CD4-positive, alpha-beta memory T cell (primary cell): Measurements from ENCODE around the gene NNMT. TPM values are rescaled to one million over a fixed set of nuclear protein-coding genes. Genes with fewer than 3 reads are reported as not detected.
"Not testable (repeated sequence)": the region's sequence is repeated elsewhere in the genome, so short reads cannot be mapped to it uniquely, and the experiment has no call there.

Experiments
- CTCF ChIA-PET: fragments of 350-600 bp; sonication (Branson Sonifier 250); formaldehyde crosslinking; loops from one replicate; lab custom pipeline; 2021; ENCODE audit warnings: inconsistent platforms; ENCODE audit not compliant: partially characterized antibody; lab: Charles Lee
- POLR2A ChIA-PET: fragments of 350-600 bp; sonication (Branson Sonifier 250); formaldehyde crosslinking; loops from one replicate; lab custom pipeline; 2021; ENCODE audit not compliant: partially characterized antibody; lab: Charles Lee
- DNase-seq, 5 donors: peaks; one replicate each; pipeline versions ENCODE4 v3.0.0 to v3.0.0-alpha.2; 2020 to 2022; ENCODE audit warnings: mixed read lengths in 1 of 5
- H3K27ac ChIP-seq: one replicate; pipeline ENCODE4 v1.7.0; 2013; ENCODE audit warnings: low read depth, low read length
- H3K27me3 ChIP-seq: 2 replicates; pipeline ENCODE4 v1.7.0; 2013; ENCODE audit warnings: mild to moderate bottlenecking, low read length, moderate library complexity; ENCODE audit not compliant: insufficient read depth
- H3K36me3 ChIP-seq: 2 replicates; pipeline ENCODE4 v1.7.0; 2013; ENCODE audit warnings: mild to moderate bottlenecking, low read length, moderate library complexity; ENCODE audit not compliant: insufficient read depth
- H3K4me1 ChIP-seq: 2 replicates; pipeline ENCODE4 v1.7.0; 2013; ENCODE audit warnings: mild to moderate bottlenecking, low read length, moderate library complexity; ENCODE audit not compliant: insufficient read depth
- H3K4me3 ChIP-seq, 2 donors: one replicate each; pipeline ENCODE4 v1.7.0; 2013; ENCODE audit warnings: low read length in 2 of 2, mild to moderate bottlenecking in 1 of 2
- H3K9me3 ChIP-seq, 2 donors: one replicate each; pipeline ENCODE4 v1.7.0; 2013; ENCODE audit warnings: low read length in 2 of 2, control low read depth in 1 of 2; ENCODE audit not compliant: control insufficient read depth in 1 of 2
- H3K27ac Mint-ChIP-seq, 7 donors: one replicate each; pipeline ENCODE4 v1.8.0; 2020 to 2021; ENCODE audit warnings: mixed read lengths in 7 of 7, mild to moderate bottlenecking in 6 of 7, inconsistent platforms in 3 of 7, moderate library complexity in 3 of 7
- H3K27me3 Mint-ChIP-seq, 2 donors: one replicate each; pipeline ENCODE4 v1.8.0; 2020 to 2021; ENCODE audit warnings: mixed read lengths in 2 of 2
- H3K36me3 Mint-ChIP-seq, 2 donors: one replicate each; pipeline ENCODE4 v1.8.0; 2020 to 2021; ENCODE audit warnings: mixed read lengths in 2 of 2, inconsistent platforms in 1 of 2, mild to moderate bottlenecking in 1 of 2
- H3K4me1 Mint-ChIP-seq, 4 donors: one replicate each; pipeline ENCODE4 v1.8.0; 2020 to 2021; ENCODE audit warnings: mixed read lengths in 4 of 4, mild to moderate bottlenecking in 1 of 4
- H3K4me3 Mint-ChIP-seq, 8 donors: one replicate each; pipeline ENCODE4 v1.8.0; 2020 to 2021; ENCODE audit warnings: mixed read lengths in 8 of 8, mild to moderate bottlenecking in 7 of 8, moderate library complexity in 6 of 8, inconsistent platforms in 3 of 8
- H3K9me3 Mint-ChIP-seq, 8 donors: one replicate each; pipeline ENCODE4 v1.8.0; 2020 to 2021; ENCODE audit warnings: mixed read lengths in 8 of 8, mild to moderate bottlenecking in 5 of 8, inconsistent platforms in 3 of 8, moderate library complexity in 1 of 8
- intact Hi-C: fragments of 100-400 bp; cut with micrococcal nuclease; formaldehyde crosslinking; loops from one replicate; pipeline ENCODE4 v1.15.1; 2023
- polyA plus RNA-seq, 2 donors: library from polyadenylated mRNA; unstranded; fragments of 300-500 nt; fragmentation: Illumina TruSeq; gene quantifications; one replicate each; pipeline ENCODE4 v1.2.3, GENCODE V29; 2021
- total RNA-seq, 2 experiments: library from RNA; stranded (reverse); gene quantifications; one replicate each; pipeline ENCODE4 v1.2.3, GENCODE V29; 2021

NNMT gene
- total and polyA plus RNA-seq, 4 experiments from 2014 or later = not detected

GRCh38 chr11:114330373-114330772 lies 34.2 kb downstream of the NNMT start:
- CTCF ChIA-PET = no interaction called here
- no peak overlapping the region for H3K27ac ChIP-seq
- intact Hi-C loops = no loop called here

GRCh38 chr11:114340311-114341131 lies 44.3 kb downstream of the NNMT start:
- Histone ChIP-seq H3K36me3 (no peaks in the 10 kb centered on the region), H3K27ac (no peak overlapping the region), H3K27me3 (no peaks in the 10 kb centered on the region), H3K4me3 (peak overlapping the region; percentile 1 to 3), H3K9me3 (no peaks in the 10 kb centered on the region), H3K4me1 (peaks cover 11% of the 10 kb centered on the region)
- ChIA-PET CTCF (interaction anchor here (0.5 to 1.5 kb wide), 6 partner anchors 9 to 420 kb away, joined by 3 to 11 read pairs (median 3); no protein-coding TSS in a partner anchor), POLR2A (interaction anchor here (0.6 kb wide), 1 partner anchor 1833 kb away, joined by 3 read pairs; no protein-coding TSS in a partner anchor)
- intact Hi-C loops = loop anchor here (1.0 kb wide), 1 partner anchor 424 kb away; no protein-coding TSS in a partner anchor
- peaks cover 0 to 1% of the 10 kb centered on the region in 2 donors for H3K27me3 Mint-ChIP-seq
- peaks cover 6 to 14% (median 8%) of the 10 kb centered on the region in 4 donors for H3K4me1 Mint-ChIP-seq
- peak overlapping the region; percentile 0 to 78 (median 56) for H3K4me3 Mint-ChIP-seq
- peak overlapping the region in 1 of 7 donors; percentile 5 for H3K27ac Mint-ChIP-seq
- DNase-seq = peak; percentile 20 to 37 (median 32)
- H3K9me3 Mint-ChIP-seq = no peaks in the 10 kb centered on the region
- no peaks in the 10 kb centered on the region for H3K36me3 Mint-ChIP-seq

More at GRCh38 chr11:114330373-114330772, 34.2 kb downstream of the NNMT start:
- Mint-ChIP-seq H3K4me3 (no peak overlapping the region), H3K27ac (no peak overlapping the region), H3K9me3 (peaks cover 2 to 36% (median 17%) of the 10 kb centered on the region in 8 donors), H3K27me3 (peaks cover 18 to 20% of the 10 kb centered on the region in 2 donors), H3K4me1 (no peaks in the 10 kb centered on the region), H3K36me3 (peaks cover 0 to 4% of the 10 kb centered on the region in 2 donors)
- Histone ChIP-seq H3K4me1 (no peaks in the 10 kb centered on the region), H3K9me3 (no peaks in the 10 kb centered on the region), H3K27me3 (no peaks in the 10 kb centered on the region), H3K36me3 (no peaks in the 10 kb centered on the region), H3K4me3 (no peak overlapping the region)
- no peak for DNase-seq
- POLR2A ChIA-PET = no interaction called here

GRCh38 chr11:114341667-114342066 lies 45.5 kb downstream of the NNMT start:
- CTCF ChIA-PET = not testable (repeated sequence)

GRCh38 chr11:114342476-114342875 lies 46.3 kb downstream of the NNMT start:
- H3K9me3 ChIP-seq = no peaks in the 10 kb centered on the region
- Mint-ChIP-seq H3K27ac (no peak overlapping the region), H3K4me1 (peaks cover 6 to 21% (median 9%) of the 10 kb centered on the region in 4 donors), H3K4me3 (no peak overlapping the region), H3K27me3 (peaks cover 0 to 1% of the 10 kb centered on the region in 2 donors), H3K36me3 (no peaks in the 10 kb centered on the region), H3K9me3 (no peaks in the 10 kb centered on the region)
- peaks cover 11% of the 10 kb centered on the region for H3K4me1 ChIP-seq
- POLR2A ChIA-PET = no interaction called here
- H3K27ac ChIP-seq = no peak overlapping the region
- H3K27me3 ChIP-seq = no peaks in the 10 kb centered on the region
- no peak overlapping the region for H3K4me3 ChIP-seq
- CTCF ChIA-PET = no interaction called here
- intact Hi-C loops = no loop called here
- H3K36me3 ChIP-seq = no peaks in the 10 kb centered on the region
- no peak for DNase-seq

More at GRCh38 chr11:114341667-114342066, 45.5 kb downstream of the NNMT start:
- H3K27me3 Mint-ChIP-seq, H3K4me3 ChIP-seq, intact Hi-C loops, DNase-seq, H3K27me3 ChIP-seq, H3K9me3 ChIP-seq, POLR2A ChIA-PET, H3K36me3 ChIP-seq, H3K9me3 Mint-ChIP-seq, H3K27ac ChIP-seq, H3K36me3 Mint-ChIP-seq: not testable (repeated sequence)
- H3K4me1 Mint-ChIP-seq = peaks cover 6 to 15% (median 8%) of the 10 kb centered on the region in 4 donors
- H3K27ac Mint-ChIP-seq = peak overlapping the region in 1 of 7 donors; percentile 34
- peak overlapping the region in 1 of 8 donors; percentile 7 for H3K4me3 Mint-ChIP-seq
- H3K4me1 ChIP-seq = peaks cover 11% of the 10 kb centered on the region

- ChIA-PET CTCF (no interaction called here), POLR2A (no interaction called here)
- no peak overlapping the region for H3K27ac Mint-ChIP-seq
- intact Hi-C loops = no loop called here
- Histone ChIP-seq H3K4me3 (no peak overlapping the region), H3K27ac (no peak overlapping the region), H3K36me3 (no peaks in the 10 kb centered on the region), H3K9me3 (no peaks in the 10 kb centered on the region), H3K27me3 (no peaks in the 10 kb centered on the region), H3K4me1 (peaks cover 11% of the 10 kb centered on the region)
- no peaks in the 10 kb centered on the region for H3K9me3 Mint-ChIP-seq
- H3K36me3 Mint-ChIP-seq = no peaks in the 10 kb centered on the region
- no peak overlapping the region for H3K4me3 Mint-ChIP-seq
- no peaks in the 10 kb centered on the region for H3K27me3 Mint-ChIP-seq
- H3K4me1 Mint-ChIP-seq = peaks cover 7 to 21% (median 10%) of the 10 kb centered on the region in 4 donors
- no peak for DNase-seq
Measured at GRCh38 chr11:114343020-114343419, 46.8 kb downstream of the NNMT start.

- H3K27ac Mint-ChIP-seq = no peak overlapping the region
- H3K4me1 Mint-ChIP-seq = peaks cover 8 to 21% (median 13%) of the 10 kb centered on the region in 4 donors
- DNase-seq = no peak
- H3K36me3 Mint-ChIP-seq = no peaks in the 10 kb centered on the region
- CTCF ChIA-PET = no interaction called here
- no peaks in the 10 kb centered on the region for H3K9me3 Mint-ChIP-seq
- Histone ChIP-seq H3K4me1 (peaks cover 11% of the 10 kb centered on the region), H3K27me3 (no peaks in the 10 kb centered on the region), H3K36me3 (no peaks in the 10 kb centered on the region), H3K27ac (no peak overlapping the region), H3K4me3 (no peak overlapping the region), H3K9me3 (no peaks in the 10 kb centered on the region)
- H3K4me3 Mint-ChIP-seq = no peak overlapping the region
- intact Hi-C loops = no loop called here
- H3K27me3 Mint-ChIP-seq = no peaks in the 10 kb centered on the region
- POLR2A ChIA-PET = no interaction called here
Measured at GRCh38 chr11:114343493-114343892, 47.3 kb downstream of the NNMT start.

GRCh38 chr11:114344494-114344893 lies 48.3 kb downstream of the NNMT start:
- Histone ChIP-seq H3K4me1 (peaks cover 11% of the 10 kb centered on the region), H3K27ac (no peak overlapping the region), H3K36me3 (no peaks in the 10 kb centered on the region), H3K27me3 (no peaks in the 10 kb centered on the region), H3K4me3 (no peak overlapping the region), H3K9me3 (no peaks in the 10 kb centered on the region)
- H3K27ac Mint-ChIP-seq = no peak overlapping the region
- intact Hi-C loops = no loop called here
- no peak for DNase-seq
- H3K4me1 Mint-ChIP-seq = peaks cover 8 to 21% (median 13%) of the 10 kb centered on the region in 4 donors
- ChIA-PET POLR2A (no interaction called here), CTCF (interaction anchor here (1.3 kb wide), 1 partner anchor 11 kb away, joined by 3 read pairs; no protein-coding TSS in a partner anchor)
- H3K27me3 Mint-ChIP-seq = no peaks in the 10 kb centered on the region
- H3K9me3 Mint-ChIP-seq = no peaks in the 10 kb centered on the region
- H3K4me3 Mint-ChIP-seq = no peak overlapping the region
- no peaks in the 10 kb centered on the region for H3K36me3 Mint-ChIP-seq
